HG03432 (cell line): Measurements from ENCODE around the gene GARIN5A.
A peak's percentile ranks its signal among the peaks of the same experiment; 100 is the strongest.
"Not testable (repeated sequence)": the region's sequence is repeated elsewhere in the genome, so short reads cannot be mapped to it uniquely, and the experiment has no call there.

Experiments used
- ATAC-seq: cut with Tn5 transposase; IDR thresholded peaks from one replicate; pipeline ENCODE4 v1.9.1; 2021; ENCODE audit warnings: mild to moderate bottlenecking, moderate library complexity; ENCODE audit not compliant: unreplicated experiment

GARIN5A gene

DNA sequence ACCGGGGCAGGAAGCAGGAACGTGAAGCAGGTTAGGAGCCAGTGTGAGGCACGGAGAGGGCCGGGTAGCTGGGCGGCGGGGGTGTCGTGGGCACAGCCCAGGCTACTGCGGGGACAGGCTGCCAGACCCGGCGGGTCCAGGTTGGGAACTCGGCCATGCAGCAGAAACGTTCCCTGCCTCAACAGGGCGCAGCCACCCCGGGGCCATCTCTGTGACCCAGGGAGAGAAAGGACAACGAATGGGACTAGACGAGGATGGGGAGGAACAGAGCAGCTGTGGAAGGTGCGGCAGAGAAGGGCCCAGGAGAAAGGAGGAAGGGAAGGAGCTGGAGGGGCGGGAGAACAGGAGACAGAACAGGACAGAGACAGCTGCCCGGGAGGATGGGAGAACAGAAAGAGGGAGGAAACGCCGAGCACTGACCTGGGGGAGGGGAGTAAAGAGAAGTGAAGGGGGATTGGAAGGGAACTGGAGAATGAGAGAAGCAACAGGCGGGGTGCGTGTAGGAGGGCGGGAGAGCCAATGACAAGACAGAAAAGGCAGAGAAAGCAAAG lies 12.9 kb upstream of the GARIN5A start:
- no peak for ATAC-seq

DNA sequence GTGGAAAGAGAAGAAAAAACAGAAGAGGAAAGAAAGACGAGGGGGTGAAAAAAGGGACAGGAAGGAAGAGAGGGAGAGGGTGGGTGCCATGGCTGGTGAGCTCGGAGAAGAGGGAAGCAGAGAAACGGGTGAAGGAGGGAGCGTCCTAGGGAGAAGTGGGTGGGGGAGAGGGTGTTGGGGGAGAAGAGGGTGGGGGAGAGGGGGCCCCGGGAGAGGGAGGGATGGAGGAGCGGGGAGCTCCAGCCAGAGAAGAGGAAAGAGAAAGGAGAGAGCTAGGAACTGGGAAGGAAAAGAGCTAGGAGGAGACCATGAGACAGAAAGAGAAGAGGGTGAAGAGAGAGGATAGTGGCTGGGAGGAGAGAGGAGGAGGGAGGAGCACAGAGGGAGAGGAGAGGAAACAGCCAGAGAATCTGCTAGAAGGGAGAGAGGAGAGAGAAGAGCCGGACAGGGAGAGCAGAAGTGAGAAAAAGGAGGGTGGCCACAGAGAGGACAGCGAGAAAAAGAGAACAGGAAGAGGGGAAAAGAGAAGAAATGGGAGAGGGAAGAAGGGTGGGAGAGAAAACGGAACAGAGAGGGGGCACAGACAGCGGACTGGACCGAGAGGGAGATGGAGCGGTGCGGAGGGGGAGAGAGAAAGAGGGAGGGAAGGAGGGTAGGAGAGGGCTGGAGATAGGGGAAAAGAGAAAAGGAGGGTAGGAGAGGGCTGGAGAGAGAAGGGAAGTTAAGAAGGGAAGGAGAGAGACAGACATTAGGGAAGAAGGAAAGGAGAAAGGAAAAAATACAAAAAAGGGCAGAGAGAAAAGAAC lies 11.9 kb upstream of the GARIN5A start:
- ATAC-seq, result no peak

DNA sequence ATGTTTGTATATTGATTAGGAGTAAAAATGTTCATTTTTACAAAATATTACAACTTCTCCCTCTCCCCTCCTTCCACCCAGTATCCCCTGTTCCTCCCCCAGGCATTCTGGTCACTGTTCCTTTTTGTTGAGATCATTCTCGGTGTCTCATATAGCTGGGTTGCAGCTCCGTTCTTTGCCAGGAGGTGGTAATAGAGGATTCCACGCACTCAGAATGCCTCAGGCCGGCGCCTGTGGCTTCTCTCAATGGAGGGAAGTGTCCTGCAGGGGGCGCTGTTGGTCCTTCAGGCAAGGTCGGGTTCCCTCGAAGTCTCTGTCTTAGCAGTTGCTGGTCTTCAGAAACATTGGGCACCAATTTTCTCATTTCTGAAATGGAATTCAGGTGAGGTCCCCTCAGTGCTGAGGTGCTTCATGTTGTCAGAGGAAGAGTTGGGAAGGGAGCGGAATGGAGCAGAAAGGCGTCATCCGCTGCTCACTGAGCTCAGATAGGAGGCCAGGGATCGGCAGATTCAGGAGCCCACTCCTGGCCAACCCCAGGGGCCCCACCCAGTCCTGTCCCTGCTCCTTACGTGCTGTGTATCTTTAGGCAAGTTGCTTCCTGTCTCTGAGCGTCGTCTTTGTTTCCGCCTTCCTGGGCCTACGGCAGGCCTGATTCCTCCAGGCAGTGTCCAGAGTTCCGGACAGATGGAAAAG lies 10.3 kb upstream of the GARIN5A start:
- ATAC-seq, result no peak

DNA sequence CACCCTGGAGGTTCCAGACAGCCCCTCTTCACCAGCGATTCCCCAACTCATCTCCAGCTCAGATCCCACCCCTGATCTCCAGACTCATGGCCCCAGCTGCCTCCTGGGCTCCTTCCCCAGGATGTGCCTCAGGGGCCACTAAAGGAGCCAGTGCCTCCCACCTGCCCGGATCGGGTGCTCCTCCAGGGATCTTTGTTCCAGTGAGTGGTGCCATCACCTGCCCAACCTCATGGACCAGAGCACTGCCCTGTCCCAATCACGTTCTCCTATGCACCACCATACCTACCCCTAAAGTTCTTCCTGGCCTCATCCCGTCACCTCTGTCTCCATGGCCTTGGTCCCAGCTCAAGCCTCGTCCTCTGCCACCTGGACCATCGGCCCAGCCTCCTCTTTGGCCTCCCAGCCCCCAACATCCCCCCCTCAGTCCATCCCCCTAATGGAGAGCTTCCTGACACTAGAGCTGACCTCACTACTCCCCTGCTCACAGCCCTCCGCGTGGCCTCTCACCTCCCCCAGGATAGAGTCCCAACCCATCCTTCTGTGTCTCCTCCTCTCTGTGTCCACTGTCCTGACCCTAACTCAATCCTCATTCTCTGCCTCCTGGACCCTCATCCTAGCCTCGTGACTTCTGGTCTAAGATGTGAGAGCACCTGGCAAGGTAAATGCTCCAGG lies 8.8 kb upstream of the GARIN5A start:
- no peak for ATAC-seq

DNA sequence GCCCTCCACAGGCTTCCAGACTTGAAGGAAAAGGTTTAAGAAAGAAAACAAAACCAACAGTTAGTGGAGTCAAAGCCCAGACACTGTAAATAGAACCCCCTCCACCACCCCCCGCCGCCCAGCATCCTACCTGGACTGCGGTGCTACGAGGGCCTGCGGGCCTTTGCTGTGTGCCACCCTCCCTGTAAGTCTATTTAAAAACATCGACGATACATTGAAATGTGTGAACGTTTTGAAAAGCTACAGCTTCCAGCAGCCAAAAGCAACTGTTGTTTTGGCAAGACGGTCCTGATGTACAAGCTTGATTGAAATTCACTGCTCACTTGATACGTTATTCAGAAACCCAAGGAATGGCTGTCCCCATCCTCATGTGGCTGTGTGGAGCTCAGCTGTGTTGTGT lies 6.3 kb upstream of the GARIN5A start:
- no peak for ATAC-seq

DNA sequence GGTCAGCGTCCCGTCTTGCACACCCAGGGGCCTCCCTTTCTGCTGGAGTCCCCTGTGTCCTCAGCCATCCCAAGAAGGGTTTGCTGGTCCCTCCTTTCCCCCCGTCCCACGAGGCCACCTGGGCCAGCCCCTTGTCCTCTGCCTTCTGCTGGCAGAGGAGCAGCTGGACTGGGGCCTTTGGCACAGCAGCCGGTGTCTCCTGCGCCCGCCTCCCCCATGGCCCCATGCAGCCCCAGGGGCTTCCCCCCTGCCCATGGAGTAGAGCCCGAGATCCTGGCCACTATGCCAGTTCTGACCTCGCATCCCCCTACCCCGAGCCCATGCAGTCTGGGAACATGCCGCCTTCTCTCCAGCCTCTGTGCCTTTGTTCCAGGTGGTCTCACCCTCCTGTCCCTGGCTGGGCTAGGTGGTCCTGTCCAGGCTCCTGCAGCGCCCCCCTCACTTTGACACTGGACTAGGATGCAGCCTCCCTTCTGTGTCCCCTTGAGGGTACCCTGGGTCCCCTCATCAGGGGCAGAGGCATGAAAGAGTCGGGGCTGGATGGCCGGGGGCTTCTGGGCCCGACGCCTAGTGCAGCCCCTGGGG lies 5.7 kb upstream of the GARIN5A start:
- no peak for ATAC-seq

DNA sequence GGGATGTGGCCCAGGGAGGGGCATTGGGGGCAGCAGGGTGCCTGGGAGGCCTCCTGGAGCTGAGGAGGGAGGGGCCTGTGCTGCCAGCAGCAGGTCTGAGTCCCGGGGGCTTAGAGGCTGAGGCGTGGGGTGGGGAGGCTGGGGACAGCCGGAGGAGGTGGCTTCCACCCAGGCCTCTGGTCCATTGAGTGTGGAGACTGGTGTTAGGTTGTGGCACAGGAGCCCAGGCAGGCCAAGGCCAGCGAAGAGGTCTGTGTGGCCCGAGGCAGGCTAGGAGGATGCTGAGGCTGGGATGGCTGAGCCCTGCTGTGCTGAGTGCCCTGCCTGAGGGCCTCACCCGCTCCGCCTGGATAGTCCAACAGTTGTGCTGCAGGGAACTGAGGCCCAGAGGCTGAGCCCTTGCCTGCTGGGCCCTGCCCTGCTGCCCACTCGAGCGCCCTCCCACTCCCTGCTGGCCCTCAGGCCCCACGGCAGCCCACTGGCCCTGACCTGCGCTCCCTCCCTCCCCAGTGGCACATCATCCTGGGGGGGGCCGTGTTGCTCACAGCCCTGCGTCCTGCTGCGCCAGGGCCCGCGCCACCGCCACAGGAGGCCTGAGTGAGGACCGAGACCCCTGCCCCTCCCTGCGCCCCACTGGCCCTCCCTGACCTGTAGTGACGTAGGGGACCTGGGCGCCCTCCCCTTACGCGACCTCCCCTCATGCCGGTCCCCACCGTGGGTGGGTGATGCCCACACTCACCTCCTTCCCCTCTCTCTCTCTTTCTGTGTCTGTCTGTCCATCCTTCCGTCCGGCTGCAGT lies 4.9 kb upstream of the GARIN5A start:
- ATAC-seq, result no peak

DNA sequence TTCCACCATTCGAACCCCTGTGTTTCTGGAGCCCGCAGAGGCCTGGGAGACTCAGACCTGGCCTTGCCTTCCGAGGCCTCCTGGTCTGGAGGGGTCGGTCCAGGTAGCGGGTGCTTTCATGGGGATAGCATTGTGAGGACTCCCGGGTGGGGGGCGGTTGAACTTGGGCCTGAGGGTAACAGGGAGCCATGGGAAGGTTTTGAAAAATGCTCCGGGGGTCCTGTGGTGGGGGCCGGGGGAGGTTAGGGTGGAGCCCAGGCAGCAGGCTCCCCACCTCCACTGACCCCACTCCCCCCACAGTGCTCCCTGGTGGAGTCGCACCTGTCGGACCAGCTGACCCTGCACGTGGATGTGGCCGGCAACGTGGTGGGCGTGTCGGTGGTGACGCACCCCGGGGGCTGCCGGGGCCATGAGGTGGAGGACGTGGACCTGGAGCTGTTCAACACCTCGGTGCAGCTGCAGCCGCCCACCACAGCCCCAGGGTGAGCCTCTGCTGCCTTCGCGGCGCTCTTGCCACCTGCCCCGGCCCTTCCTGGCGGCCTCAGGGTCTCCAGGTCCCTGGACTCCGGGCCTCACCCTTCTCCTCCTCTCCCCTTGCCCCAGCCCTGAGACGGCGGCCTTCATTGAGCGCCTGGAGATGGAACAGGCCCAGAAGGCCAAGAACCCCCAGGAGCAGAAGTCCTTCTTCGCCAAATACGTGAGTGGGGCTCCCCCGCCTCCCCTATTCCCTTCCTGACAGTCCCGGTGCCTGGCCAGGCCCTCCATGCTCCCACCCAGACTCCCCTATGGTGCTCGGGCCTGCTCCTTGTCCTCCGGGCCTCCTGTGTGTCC lies 3.8 kb upstream of the GARIN5A start:
- ATAC-seq, result no peak

DNA sequence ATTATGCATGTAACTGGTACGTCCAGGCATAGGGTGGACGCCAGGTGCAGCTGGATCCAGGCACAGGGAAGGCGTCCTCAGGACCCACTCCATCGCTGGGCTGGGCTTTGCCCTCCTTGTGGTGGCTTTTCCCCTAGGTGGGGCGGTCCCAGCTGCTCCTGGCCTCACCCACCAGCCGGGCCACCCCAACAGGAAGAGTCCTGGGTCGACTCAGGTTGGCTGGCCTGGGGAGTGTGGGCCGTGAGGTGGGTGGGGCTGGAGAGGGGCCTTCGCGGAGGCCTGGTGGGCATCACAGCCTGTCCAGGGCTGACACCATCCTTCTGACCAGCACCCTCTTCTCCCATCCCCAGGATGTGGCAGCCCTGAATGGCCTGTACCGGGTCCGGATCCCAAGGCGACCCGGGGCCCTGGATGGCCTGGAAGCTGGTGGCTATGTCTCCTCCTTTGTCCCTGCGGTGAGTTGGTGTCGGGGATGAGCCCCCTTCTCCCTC lies 3.2 kb upstream of the GARIN5A start:
- ATAC-seq, result no peak

DNA sequence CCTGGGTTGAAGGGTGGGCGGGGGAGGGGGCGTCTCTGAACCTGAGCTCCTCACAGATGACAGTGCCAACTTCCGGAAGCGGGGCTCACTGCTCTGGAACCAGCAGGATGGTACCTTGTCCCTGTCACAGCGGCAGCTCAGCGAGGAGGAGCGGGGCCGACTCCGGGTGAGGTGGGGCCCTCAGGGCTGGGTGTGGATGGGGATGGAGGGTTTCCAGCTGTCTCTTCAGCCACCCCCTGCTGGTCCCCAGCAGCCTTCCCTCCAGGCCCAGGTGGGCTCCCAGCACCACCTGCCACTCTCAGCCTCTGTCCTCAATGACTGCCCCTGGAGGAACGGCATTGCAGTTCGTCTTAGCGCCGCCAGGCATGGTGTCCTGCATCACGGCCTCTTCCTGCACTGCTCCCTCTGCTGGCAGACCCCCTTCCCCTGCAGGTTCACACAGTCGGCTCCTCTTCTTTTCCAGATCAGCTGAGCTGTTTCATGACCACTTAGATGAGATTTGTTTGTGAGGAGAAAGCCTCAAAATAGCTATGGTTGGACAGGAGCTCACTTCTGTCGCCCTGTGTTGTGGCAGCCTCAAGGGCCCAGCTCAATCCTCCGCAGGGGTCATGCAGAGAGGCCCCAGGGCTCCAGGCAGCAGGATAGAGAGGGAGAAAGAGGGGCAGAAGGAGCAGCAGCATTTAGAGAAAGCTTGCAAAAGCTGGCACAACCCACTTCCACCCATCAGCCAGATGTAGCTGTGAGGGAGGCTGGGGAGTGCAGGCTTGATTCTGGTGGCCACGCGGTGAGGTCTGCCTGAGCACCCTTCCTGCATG lies 2.5 kb upstream of the GARIN5A start:
- ATAC-seq, result no peak

DNA sequence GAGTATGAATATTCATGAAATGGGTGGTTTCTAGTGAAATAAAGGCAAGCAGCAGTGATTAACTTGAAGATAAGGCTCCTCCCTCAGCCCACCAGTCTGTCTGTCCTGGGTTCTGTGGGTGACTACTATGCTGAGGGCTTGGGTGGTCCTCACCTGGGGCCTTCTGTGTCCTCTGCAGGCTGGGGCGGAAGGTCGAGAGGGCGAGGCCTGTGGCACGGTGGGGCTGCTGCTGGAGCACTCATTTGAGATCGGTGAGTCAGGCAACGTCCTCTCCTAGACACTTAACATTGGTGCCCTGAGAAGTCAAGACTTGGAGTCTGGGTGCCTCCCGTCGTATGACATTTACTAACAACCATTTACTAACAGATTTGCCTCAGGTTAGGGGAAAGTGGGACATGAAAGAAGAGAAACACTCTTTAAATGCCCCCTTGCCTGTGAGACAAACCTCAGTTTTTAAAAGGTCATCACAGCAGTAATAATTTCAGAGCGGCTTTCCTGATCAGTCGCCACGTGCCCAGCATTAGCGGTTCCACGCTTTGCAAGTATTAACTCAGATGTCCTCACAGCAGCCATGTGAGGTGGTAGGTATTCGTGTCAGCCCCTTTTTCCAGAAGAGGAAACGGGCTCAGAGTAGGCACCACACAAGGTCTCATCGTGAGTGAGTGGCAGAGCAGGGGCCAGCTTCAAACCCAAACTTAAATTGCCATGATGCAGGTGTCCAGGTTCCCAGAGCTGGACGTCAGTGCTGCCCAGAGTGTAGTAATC lies 1.3 kb upstream of the GARIN5A start:
- ATAC-seq, result no peak

DNA sequence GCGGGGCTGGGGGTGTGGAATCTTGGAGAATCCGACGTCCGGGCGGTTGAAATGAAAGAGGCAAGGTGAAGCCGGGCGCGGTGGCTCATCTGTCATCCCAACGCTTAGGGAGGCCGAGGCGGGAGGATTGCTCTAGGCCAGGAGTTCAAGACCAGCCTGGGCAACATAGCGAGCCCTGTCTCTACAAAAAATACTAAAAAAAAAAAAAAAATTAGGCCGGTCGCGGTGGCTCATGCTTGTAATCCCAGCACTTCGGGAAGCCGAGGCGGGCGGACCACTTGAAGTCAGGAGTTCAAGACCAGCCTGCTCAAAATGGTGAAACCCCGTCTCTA lies 225 bp upstream of the GARIN5A start:
- no peak for ATAC-seq

DNA sequence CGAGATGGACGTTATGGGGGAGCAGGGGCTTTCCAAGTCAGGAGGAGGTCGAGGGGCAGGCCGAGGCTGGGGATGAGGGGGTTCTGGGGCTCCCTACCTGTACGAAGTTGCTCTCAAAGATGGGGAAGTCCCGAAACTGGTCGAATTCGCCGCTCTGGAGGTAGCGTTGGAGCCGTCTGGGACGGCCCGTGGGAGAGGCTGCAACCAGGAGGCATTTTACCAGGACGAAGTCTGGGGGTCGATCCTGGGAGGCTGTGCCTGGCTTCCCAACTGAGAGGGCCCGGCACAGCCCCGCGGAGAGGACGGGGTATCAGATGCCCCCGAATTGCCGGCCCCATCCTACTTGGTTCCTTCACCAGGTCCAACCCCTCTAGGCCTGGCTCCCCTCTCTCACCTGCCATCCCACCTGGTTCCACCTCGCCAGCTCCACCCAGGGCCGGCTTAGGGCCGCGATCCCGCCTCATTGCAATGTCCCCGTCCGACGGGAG lies 868 bp downstream of the GARIN5A start:
- peak; percentile 7 for ATAC-seq

DNA sequence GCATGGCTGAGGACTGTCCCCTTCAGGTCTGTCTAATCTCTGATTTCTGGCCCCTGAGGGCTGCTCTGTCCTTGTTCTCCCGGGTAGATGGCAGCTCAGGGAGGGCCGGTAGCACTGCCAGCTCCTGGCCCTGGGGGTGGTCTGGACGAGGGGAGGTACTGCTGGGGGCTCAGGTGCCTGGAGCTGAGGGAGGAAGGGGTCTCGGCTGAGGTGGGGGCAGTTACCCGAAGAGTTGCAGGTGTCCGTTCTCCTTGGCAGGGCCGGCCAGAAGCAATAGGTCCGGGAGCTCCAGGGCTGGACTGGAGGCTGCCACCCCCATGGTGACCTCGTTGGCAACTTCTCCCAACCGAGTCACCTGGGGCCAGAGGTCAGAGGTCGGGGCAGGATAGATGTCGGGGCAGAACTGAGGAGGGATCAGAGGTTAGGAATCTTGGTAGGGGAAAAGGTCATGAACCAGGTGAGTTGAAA lies 1.5 kb downstream of the GARIN5A start:
- ATAC-seq, result no peak

DNA sequence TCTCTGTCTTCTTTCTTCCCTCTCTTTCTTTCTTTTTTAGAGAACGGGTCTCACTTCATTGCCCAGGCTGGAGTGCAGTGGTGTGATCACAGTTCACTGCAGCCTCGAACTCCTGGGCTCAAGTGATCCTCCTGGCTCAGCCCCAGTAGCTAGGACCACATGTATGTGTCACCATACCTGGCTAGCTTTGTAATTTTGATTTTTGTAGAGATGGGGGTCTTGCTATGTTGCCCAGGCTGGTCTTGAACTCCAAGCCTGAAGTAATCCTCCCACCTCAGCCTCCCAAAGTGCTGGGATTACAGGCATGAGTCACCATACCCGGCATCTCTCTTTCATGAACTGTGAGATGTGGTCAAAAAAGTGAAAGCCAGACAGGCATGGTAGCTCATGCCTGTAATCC lies 3.3 kb downstream of the GARIN5A start:
- not testable (repeated sequence) for ATAC-seq

DNA sequence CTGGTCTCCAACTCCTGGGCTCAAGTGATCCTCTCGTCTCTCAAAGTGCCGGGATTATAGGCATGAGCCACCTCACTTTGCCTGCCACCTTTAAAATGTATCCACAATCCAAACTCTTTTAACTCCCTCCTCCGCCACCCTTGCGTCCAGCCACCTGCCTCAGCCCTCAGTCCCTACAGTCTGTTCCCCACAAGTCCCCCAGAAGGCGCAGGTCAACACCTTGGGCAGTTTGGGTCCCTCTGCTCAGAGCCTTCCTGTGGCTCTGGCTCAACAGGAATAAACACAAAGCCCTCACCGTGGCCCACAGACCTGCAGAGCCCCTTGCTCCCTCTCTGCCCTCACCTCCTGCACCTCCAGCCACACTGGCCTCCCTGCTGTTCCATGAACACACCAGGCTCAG lies 7.8 kb downstream of the GARIN5A start:
- ATAC-seq, result no peak

DNA sequence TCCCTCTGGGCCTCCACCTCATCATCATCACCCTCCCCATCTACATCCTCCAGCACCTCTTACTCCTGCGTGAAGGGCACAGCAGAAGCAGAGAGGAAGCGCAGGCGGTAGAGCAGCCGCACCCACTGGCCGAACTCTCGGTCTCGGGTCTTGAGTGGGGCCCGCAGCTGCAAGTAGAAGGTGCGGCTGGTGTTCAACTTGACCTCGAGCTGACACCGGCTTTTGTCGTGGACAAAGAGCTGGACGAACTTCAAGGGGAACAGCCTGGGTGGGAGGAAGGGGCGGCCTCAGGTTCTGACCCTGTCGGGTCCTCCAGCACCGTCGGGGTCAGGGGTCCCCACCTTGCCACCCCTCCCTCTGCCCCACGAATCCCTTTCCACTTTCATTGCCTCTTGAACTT lies 9.1 kb downstream of the GARIN5A start:
- ATAC-seq, result no peak

DNA sequence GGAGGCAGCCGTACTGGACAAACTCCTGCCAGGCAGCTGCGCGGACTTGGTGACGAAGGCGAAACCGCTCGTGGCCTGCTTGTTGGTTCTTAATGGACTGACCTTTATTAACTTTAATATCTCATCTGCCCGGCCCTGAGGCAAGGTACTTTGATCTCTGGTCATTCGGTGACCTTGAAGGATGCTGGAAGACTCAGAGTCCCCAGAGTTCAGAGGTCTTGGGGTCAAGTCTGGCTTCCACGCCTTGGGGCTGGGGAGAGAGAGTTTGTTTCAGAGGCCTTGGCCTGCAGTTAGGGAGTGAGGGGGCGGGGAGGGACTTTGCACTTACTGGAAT lies 10.0 kb downstream of the GARIN5A start:
- ATAC-seq, result no peak
